GM19043 (cell line): ENCODE data around the gene TTC34.
"Not testable (repeated sequence)": the region's sequence is repeated elsewhere in the genome, so short reads cannot be mapped to it uniquely, and the experiment has no call there.

ENCODE experiments used
- ATAC-seq: cut with Tn5 transposase; IDR thresholded peaks from one replicate; pipeline ENCODE4 v1.9.1; 2021; ENCODE audit warnings: low read depth; ENCODE audit not compliant: unreplicated experiment

The TTC34 gene

GRCh38 chr1:2800664-2801045 lies 838 bp downstream of the TTC34 start:
- no peak for ATAC-seq

- no peak for ATAC-seq
Measured at GRCh38 chr1:2799811-2800663, 1.5 kb downstream of the TTC34 start.

- not testable (repeated sequence) for ATAC-seq
Measured at GRCh38 chr1:2798958-2799357, 2.5 kb downstream of the TTC34 start.

GRCh38 chr1:2797741-2798016 lies 3.8 kb downstream of the TTC34 start:
- no peak for ATAC-seq

- no peak for ATAC-seq
Measured at GRCh38 chr1:2796890-2797740, 4.4 kb downstream of the TTC34 start.

- no peak for ATAC-seq
Measured at GRCh38 chr1:2795926-2796325, 5.6 kb downstream of the TTC34 start.

- no peak for ATAC-seq
Measured at GRCh38 chr1:2791027-2791760, 10.3 kb downstream of the TTC34 start.

GRCh38 chr1:2789986-2790581 lies 11.4 kb downstream of the TTC34 start:
- no peak for ATAC-seq

GRCh38 chr1:2789164-2789985 lies 12.1 kb downstream of the TTC34 start:
- ATAC-seq = no peak

- ATAC-seq = no peak
Measured at GRCh38 chr1:2788506-2789163, 12.9 kb downstream of the TTC34 start.

GRCh38 chr1:2787163-2787911 lies 14.2 kb downstream of the TTC34 start:
- ATAC-seq = no peak

GRCh38 chr1:2786329-2787162 lies 14.9 kb downstream of the TTC34 start:
- ATAC-seq = no peak

- ATAC-seq = no peak
Measured at GRCh38 chr1:2785631-2786328, 15.7 kb downstream of the TTC34 start.

GRCh38 chr1:2784854-2785630 lies 16.5 kb downstream of the TTC34 start:
- no peak for ATAC-seq

- ATAC-seq = no peak
Measured at GRCh38 chr1:2783435-2784397, 17.8 kb downstream of the TTC34 start.

GRCh38 chr1:2783069-2783434 lies 18.4 kb downstream of the TTC34 start:
- ATAC-seq = no peak
